GM21825 (cell line): ENCODE measurements around the gene GNAS-AS1.
"Not testable (repeated sequence)": the region's sequence is repeated elsewhere in the genome, so short reads cannot be mapped to it uniquely, and the experiment has no call there.

Experiments
- ATAC-seq: cut with Tn5 transposase; IDR thresholded peaks from one replicate; pipeline ENCODE4 v1.9.1; 2021; ENCODE audit warnings: mild to moderate bottlenecking, moderate library complexity; ENCODE audit not compliant: unreplicated experiment

Gene GNAS-AS1

DNA sequence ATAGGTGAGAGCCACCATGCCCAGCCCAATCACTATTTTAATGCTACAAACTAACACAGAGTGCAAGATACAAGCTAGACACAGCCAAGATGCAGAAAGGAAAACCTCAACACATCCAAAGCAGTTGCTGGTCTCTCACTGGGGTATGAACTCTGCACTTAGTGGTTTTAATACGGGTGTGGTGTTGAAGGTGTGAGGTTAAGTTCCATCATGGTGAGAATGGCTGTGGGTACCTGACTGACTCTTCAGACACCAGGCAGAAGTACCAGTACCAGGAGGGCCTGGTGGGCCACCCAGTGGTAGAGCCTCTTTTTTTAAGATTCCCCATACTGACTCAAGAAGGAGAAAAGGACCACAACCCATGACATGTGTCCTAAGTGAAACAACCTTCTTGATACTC, 13.0 kb downstream of the GNAS-AS1 start:
- no peak for ATAC-seq

DNA sequence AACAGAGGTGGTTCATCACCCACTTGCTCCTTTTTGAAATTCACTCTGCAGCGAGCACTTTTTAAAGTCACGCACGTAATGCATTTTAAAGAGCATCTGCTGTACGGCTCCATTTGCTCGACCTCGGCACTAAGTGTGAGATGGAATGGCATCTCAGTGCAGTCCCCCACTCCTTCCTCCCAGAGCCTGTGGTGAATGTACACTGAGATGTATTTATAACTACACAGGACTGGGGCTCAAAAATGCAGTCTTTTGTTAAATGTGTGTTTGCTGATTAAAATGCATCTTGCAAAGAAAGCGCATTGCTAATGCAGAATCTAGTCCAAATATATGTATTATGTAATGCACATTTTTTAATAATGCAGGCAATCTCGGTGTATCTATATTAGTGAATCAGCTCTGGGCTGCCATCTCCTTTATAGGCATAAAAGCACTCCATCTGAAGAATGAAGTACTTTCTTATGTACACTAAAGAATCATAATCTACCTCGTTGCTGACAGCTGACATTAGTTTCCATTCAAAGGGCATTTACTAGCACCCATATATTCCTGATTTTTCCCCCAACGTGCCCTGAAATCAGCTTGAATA, 14.0 kb downstream of the GNAS-AS1 start:
- no peak for ATAC-seq

DNA sequence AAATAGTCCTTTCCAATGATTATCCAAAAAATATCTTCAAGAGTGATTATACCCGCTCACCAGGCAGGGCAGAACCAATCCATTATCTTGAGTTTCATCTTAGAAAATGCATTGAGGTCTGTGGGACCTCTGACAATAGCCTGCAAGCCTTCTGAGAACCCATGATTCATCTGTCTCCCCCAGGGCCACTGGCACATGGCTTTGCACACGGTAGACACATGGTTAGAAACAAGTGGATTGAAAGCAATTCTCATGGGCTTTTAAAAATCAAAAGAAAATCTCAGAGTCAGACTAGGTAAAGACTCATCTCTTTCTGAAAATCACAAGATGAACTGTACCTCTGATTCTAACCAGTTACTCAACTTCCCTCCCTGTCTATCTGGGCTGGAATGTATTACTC, 15.5 kb downstream of the GNAS-AS1 start:
- ATAC-seq: no peak

DNA sequence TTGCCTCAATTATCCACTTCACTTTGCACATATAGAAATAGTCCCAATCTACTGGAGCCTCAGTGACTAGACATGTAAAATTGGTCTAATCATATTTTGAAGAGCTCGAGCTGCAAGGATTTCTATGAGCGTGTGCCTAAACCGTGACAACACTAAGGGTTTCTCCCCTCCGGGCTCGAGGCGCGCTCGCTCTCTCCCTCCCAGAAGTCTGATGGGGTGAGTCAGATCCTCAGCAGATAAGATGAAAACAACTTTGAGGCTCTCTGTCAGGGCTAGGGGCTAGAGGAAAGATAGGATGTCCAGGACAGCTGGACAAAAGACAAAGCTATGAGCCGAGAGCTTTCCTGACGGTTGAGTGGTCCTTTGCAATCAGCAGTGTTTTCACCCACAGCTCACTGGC, 16.8 kb downstream of the GNAS-AS1 start:
- no peak for ATAC-seq

DNA sequence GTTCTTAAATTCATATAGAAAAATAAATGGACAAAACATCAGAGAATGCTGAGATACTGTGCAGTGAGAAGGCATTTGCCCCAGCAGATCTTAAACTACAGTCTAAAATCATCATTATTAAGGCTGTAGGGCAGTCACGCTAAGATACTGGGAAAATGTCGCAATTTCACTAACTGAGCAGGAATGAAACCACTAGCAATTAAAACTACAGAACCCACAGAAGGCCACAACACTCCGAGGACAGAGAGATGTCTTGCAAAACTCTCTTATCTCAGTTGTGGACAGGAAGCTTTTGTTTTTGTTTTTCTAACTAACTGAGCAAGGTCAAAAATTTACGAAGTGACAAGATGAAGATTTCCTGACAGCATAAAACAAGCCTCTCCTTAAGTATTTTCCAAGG, 18.2 kb downstream of the GNAS-AS1 start:
- ATAC-seq: no peak

DNA sequence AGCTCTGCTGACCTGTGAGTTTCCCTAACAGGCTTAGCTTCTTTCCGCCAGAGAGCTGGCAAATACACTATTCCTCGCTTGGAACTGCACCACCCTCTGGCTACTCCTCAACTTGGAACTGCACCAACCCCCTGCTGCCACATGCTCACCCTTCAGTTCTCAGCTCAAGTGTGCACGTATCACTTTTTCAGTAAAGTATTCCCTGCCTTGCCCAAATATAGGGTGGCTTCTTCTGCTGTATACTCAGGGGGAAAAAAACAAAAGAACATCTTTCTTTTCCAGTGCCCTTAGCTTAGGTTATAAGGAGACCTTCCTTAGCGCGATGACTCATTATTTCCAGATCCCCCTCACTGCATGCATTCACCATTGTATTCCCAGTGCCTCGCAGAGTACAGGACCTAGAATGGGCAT, 21.2 kb downstream of the GNAS-AS1 start:
- ATAC-seq: no peak

DNA sequence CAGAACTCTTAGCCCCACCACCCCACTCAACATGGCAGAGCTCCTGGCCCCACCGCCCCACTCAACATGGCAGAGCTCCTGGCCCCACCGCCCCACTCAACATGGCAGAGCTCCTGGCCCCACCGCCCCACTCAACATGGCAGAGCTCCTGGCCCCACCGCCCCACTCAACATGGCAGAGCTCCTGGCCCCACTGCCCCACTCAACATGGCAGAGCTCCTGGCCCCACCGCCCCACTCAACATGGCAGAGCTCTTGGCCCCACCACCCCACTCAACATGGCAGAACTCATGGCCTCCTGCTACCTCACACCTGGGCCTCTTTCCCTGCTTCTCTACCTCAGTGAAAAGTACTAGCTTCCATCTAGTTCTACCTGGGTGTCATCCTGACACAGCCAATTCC, 21.9 kb downstream of the GNAS-AS1 start:
- not testable (repeated sequence) for ATAC-seq

DNA sequence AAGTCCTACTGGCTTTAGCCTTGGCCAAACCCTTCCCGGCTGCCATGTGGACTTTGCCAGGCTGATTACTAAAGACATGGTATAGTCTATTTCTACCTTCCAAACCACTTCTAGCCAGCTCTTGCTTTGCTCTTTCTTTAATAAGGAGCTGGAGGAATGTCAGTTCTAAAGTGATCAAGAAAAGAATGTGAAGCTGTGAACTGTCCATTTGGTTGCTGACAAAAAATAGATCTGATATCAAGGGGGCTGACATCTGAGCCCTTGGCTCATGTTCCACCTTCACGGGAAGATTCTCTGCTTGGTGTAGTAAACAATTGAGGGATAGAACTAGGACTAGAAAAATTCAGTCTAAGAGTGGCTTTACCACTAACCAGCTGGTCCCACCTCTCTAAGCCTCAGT, 22.6 kb downstream of the GNAS-AS1 start:
- no peak for ATAC-seq

DNA sequence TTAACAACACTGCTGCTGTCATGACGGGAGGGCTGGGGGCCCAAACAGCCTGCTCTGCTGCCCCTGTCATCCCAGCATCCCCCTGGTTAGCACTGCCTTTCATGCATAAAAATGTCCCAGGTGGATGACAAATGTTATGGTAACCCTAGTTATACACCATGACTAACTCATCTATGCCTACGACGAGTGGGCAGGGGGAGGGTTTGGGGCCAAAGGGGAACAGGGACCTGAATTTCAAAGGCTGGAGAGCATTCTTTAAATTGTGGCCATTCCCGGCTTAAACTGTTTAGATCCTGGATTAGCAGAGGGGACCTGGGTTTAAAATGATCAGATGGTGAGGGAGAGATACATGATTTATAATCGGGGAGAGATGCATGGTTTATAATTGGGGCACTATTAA, 24.4 kb downstream of the GNAS-AS1 start:
- ATAC-seq: no peak

DNA sequence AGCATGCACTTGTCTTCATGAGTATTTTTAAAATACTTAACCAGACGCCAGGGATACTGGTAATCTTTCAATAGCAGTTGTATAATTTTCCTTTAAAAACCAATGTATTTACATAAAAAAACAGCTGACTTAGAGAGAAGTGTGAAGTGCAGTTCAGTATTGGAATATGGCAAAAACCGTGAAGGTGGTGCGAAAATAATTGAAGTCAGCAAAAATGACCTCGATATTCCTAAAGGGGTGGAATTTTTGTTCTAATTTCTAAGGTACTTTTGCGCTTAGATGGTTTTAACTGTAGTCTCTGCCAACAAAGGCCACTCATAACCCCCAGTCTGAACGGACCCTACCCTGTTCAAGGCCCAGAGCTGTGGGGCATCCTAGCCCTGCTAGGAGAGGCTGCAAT, 25.3 kb downstream of the GNAS-AS1 start:
- no peak for ATAC-seq

DNA sequence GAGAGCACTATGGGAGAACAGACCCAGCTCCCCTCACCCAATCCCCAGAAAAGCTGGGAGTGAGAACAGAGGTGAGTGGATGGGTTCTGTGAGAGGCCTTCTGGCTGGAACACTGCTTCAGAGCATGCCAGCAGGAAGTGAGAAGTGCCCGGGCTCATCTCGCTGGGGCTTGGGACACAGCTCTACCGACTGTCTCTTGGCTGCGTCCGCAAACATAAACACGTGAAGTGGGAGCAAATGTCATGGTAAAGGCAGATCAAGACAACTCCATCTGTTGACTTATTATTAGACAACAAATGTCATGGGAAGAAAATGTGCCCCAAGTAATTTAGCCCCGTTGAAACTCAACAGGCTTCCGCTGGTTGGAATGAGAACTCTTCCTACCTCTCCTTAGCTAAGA, 25.9 kb downstream of the GNAS-AS1 start:
- ATAC-seq: no peak

DNA sequence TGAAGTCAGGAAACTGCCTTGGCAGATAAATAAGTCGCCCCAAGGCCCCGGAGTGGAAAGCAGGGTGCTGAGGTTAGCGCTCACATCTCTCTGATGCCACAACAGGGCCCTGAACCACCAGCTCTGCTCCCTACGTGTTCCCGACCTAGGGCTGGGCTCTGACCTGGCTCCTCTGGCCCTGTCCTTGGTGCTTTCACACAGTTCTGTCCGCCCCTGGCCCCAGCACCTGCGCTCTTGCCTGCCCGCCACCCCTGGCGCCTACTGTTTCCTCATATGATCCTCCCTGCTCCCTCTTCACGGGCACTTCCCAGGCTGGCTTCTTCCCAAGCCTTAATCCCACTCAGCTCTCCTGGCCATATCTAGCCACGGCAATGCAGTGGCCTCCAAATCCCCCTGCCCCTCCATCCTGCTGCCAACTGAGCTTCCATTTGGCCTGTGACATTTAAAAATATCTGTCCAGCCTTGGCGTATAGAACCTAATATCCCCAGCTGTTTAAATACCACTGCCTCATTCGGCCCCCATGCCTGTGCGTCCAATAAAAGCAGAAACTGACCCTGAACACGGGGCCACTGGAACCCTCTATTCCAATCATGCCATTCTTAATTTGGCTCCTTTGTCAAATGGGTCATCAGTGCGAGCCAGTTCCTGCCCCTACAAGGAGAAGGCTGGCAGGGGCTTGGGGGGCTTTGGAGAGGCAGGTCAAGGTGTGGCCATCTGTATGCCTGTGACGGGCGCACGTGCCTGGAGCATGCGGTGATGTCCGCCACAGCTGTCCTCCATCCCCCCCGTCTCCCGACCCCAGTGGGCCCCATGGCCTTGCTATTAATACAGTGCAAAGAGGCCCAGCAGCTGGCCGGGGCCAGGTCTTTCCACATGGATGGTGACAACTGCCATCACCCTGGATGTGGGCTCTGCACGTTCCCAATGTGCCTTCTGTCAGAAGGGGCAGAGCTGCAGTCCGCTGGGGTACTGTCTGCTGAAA, 27.7 kb downstream of the GNAS-AS1 start:
- no peak for ATAC-seq

DNA sequence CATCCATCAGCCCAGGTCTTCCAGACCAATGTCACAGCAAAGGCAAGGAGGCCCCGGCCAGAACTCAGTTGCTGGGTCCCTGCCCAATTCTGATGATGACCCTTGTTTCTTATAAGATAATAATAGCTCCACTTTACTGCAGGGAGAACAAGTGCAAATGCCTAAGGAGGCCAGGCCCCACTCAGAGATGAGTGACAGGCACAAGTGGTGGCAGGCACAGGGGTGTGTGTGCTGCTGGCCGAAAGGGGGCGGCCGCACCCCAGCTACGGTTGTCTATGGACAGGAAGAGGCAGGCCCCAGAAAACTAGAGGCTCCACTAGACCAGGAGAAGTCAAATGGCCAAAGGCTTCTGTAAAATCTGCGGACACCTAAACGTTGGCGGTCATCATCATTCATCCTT, 28.6 kb downstream of the GNAS-AS1 start:
- ATAC-seq: no peak

DNA sequence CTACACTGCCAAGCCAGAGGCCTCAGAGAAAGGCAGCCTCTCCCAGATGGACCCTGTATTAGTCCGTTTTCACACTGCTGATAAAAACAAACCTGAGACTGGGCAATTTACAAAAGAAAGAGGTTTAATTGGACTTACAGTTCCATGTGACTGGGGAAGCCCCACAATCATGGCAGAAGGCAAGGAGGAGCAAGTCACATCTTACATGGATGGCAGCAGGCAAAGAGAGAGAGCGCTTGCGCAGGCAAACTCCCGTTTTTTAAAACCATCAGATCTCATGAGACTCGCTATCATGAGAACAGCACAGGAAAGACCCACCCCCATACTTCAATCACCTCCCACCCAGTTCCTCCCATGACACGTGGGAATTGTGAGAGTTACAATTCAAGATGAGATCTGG, 30.2 kb downstream of the GNAS-AS1 start:
- ATAC-seq: not testable (repeated sequence)

DNA sequence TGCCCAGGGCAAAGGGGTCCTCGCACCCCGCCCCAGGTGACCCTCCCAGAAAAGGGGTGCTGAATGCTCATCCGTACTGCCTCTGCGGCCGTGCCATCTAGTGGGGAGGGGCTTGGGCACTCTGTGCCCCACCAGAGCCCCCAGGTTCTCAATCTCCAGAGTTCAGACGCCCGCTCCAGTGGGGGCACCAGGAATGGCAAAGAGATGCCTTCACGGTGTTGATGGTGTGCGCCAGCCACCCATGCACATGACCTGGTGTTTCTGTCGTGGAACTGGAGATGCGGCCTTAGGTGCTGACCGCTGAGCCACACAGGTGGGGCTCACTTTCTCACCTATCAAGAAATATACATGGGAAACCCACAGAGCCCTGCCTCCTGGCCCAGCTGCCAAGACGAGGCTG, 30.8 kb downstream of the GNAS-AS1 start:
- ATAC-seq: no peak

DNA sequence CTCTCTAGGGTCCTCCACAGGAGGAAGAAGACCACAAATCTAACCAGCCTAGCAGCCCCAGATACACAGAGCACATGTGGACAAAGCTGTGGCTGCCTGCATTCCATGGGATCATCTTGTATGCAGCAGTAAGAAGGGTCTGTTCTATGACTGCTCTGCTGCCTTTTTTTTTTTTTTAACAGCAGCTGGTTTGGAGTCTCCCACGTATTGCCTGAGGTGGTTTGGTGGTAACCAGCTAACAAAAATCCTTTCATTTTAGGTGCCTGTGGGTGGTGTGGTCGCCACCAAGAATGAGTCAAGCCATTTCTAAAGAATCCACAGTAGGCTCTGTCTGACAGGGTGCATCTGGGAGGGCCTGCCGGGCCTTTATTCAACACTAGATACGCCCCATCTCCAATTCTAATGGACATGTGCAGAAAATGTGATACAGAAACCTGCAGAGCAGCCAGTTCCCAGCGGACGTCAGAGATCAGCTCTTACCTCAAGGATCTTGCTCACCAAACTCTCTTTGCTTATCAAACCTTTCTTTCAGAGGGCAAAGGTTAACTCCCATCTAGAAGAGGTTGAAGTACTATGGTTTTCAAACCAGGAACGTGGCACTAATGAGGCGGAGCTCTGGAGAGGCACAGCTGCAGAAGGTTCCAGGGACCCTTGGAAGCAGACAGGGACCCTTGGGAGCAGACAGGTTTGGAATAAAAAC, 32.0 kb downstream of the GNAS-AS1 start:
- ATAC-seq: no peak

DNA sequence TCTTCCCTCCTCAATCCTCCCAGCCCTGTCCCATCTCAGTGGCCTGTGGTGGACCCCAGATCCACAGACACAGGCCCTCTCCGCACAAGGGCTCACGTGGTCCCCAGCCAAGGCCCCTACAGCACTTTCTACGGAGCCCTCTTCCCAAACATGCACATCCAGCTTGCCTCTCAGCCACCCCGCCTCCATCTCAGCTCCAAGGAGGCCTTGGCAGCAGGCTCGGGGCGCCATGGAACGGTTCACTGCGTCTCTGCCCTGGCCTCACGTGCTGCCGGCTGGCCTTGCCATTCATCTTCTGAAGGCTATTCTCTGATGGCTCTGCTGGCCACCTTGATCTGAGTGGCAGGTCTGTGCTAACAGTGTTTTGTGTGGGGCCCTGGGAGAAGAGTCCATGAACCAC, 33.0 kb downstream of the GNAS-AS1 start:
- no peak for ATAC-seq

DNA sequence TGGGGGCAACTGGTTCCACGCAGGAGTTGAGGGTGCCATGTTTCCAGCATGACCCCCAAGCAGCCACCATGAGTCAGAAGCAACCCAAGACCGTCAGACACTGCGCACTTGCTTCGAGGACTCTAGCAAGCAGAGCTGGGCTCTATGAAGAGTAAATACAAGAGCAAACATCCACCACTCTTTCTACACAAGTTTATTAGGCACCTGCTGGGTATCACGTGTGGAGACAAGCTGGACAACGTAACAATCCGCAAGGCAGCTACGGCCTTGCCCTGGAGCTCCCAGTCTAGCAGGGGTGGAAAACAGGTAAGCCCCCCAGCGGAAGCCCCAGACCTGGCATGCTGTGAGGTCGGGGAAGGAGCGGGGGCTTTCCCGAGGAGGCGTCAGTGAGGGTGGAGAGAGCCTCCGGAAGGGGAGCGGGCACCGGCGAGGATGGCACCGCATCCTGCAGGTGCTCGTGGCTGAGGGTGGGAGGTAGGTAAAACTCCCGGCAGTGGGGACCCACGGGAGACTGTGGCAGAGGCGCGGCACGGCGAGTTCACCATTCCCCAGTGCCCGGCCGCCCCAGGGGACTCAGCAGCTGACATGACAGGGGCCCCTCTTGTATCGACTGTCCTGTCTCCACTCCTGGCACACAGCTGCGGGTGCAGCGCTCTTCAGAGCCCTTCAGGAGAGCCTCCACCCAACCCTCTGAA, 33.6 kb downstream of the GNAS-AS1 start:
- no peak for ATAC-seq

DNA sequence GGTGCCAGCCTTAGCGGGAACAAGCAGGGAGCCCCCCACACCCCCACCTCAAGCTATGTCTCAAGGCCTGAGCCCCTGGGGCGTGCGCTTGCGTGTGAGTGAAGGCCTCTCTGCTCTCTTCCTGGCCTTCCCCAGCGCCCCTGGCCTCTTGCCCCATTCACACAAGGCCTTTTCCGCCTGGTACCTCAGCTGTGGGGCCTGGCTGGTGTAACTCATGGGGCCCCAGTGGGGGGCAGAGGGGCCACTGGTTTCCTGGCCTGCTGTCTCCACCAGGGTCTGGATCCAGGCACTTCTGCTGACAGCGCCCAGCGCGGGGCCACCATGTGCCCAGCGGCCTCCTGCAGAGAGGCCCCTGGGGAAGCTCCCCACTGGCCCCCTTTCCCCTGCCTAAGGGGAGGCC, 34.7 kb downstream of the GNAS-AS1 start:
- no peak for ATAC-seq

DNA sequence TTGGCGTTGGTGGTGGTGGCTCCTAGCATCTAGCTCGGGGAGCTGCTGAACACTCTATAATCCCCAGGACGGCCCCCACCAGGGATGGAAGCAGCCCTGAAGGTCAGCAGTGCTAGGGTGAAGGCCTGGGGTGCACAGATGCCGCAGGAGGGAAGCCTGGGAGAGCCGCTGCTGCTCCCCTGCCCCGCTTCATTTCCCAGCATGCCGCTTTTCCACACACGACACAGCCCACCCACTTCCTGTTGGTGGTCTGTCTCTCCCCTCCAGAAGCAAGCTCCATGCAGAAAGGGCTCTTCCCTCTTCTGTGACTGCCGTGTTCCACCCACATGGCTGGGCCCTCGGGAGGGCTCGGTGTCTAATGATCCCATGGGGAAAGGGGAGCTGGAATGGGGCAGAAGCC, 35.3 kb downstream of the GNAS-AS1 start:
- ATAC-seq: no peak

DNA sequence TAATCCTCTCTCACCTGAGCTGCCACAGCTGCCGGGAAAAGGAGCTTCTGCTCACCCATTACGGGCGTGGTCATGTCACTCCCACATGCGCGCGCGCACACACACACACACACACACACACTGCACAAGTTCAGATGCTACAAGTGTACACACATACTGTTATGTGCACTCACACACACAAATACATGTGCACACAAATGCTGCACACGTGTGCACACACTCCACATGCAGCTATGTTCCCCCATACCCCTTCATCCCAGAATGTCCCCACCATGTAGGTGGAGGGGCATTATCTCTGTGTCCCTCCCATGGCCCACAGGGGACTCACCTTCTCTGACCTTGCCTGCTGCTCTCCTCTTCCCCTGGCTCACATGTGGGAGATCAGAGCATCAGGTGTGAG, 37.3 kb downstream of the GNAS-AS1 start:
- ATAC-seq: no peak
